Renal pelvis (tissue), 4 donors: ENCODE data around the gene RRAGB. TPM values are rescaled to one million over a fixed set of nuclear protein-coding genes. Genes with fewer than 3 reads are reported as not detected.
"Not testable (repeated sequence)": the region's sequence is repeated elsewhere in the genome, so short reads cannot be mapped to it uniquely, and the experiment has no call there.

Source experiments
- DNase-seq: peaks from one replicate; pipeline ENCODE4 v3.0.0-alpha.2; 2013
- polyA plus RNA-seq, 3 donors: library from polyadenylated mRNA; unstranded; fragments of 120-200 nt; gene quantifications; one replicate each; pipeline ENCODE4 v1.2.1, GENCODE V29; 2013; ENCODE audit not compliant: insufficient read length in 3 of 3

RRAGB gene
- polyA plus RNA-seq, 3 donors = 37.8 to 54.2 (median 43.5) TPM

GRCh38 chrX:55750256-55750655 is 32.7 kb downstream of the RRAGB start:
- no peak for DNase-seq

GRCh38 chrX:55754861-55755294 is 37.3 kb downstream of the RRAGB start:
- no peak for DNase-seq

DNA sequence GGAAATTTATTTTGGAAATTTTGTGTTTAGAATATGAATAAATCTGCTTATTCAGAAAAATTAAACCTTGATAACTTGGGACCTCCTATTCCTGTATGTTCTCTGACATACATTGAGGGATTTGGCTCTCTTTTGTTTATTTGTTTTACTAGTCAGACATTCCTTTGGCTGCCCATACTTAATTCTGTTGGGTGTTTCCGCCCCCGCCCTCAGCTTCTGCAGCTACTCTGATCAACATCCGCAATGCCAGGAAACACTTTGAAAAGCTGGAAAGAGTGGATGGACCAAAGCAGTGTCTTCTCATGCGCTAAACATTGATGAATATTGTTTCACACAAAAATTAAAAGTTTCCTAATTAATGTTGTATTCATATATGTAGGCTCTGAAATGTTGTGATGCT is 40.5 kb downstream of the RRAGB start:
- DNase-seq = no peak

- no peak for DNase-seq
Measured at GRCh38 chrX:55759478-55759877, 41.9 kb downstream of the RRAGB start.

- no peak for DNase-seq
Measured at GRCh38 chrX:55767100-55767499, 49.6 kb downstream of the RRAGB start.

DNA sequence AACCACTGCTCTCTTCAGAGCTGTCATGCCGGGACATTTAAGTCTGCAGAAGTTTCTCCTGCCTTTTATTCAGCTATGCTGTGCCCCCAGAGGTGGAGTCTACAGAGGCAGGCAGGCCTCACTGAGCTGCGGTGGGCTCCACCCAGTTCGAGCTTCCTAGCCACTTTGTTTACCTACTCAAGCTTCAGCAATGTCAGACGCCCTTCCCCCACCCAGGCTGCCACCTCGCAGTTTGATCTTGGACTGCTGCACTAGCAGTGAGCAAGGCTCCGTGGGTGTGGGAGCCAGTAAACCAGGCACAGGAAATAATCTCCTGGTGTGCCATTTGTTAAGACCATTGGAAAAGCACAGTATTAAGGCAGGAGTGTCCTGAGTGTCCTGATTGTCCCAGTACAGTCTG is 56.9 kb downstream of the RRAGB start:
- DNase-seq = not testable (repeated sequence)

- DNase-seq = no peak
Measured at GRCh38 chrX:55777596-55777995, 60.0 kb downstream of the RRAGB start.

GRCh38 chrX:55778322-55778721 is 60.8 kb downstream of the RRAGB start:
- no peak for DNase-seq

DNA sequence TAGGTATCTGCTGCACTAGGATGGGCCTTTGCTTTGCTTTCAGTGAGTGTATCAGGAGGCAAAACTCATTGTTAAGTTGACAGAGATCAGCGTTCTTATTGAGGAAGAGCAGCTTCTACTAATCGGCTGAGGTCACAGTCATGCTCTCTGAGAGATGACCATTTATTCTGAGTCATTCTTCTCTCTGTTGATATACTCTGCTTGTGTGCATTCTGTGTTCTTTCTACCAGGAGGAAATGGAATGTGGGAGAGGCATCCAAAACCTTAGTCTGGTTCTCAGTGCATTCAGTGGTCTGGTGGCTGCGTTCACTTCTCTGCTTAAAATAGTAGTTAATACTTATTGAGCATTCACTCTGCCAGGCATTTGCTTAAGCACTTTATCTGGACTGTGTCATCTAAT is 66.2 kb downstream of the RRAGB start:
- no peak for DNase-seq

DNA sequence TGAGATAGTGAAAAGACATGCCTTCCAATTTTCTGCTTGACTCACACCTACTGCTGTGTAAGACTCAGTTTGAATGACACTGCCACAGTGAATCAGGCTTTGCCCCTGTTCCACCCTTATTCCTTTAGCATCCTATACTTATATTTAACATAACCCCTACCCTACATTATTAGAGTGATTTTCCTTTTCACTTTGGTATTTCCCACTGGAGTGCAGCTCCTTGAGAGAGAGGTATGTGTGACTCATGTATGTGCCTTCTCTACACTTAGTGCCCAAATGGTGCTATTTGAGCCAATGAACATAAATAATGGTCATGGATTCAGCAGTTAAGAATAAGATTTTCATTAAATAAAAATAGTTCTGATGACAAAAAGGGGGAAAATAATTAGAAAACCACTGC is 69.5 kb downstream of the RRAGB start:
- no peak for DNase-seq

- DNase-seq = no peak
Measured at GRCh38 chrX:55787727-55788126, 70.2 kb downstream of the RRAGB start.

GRCh38 chrX:55794405-55794804 is 76.9 kb downstream of the RRAGB start:
- DNase-seq = no peak

GRCh38 chrX:55796496-55796895 is 78.9 kb downstream of the RRAGB start:
- DNase-seq = no peak

- DNase-seq = no peak
Measured at GRCh38 chrX:55801811-55802210, 84.3 kb downstream of the RRAGB start.

Other genes starting within 250 kb of the RRAGB start
- gene USP51, start 227.9 kb upstream of the RRAGB start, polyA plus RNA-seq = 10 to 100 TPM; 11.5 to 13.7 (median 12.7) TPM
- gene FOXR2, start 94.3 kb upstream of the RRAGB start, polyA plus RNA-seq = not detected